Measurements from ENCODE around the gene EHF. TPM values are rescaled to one million over a fixed set of nuclear protein-coding genes. Genes with fewer than 3 reads are reported as not detected.
A peak's percentile ranks its signal among the peaks of the same experiment; 100 is the strongest.

The EHF gene
- total and polyA plus RNA-seq, 4 donors = 8.9 to 144 (median 62.9) TPM

- H3K4me3 ChIP-seq = no peak overlapping the region
- DNase-seq (no peak), ATAC-seq (ENCODE audit: insufficient read depth, low FRiP score) (no peak)
- no peaks in the 10 kb centered on the region for H3K36me3 ChIP-seq (ENCODE audit: control insufficient read depth in 4 of 4, insufficient read depth in 4 of 4, low read length in 4 of 4)
- no peaks in the 10 kb centered on the region for H3K27me3 ChIP-seq (ENCODE audit: control insufficient read depth in 3 of 3, insufficient read depth in 3 of 3, low read length in 2 of 3)
- no peak for TF ChIP-seq CTCF (IDR thresholded peaks at IDR 0.05; ENCODE audit: control extremely low read depth, extremely low read depth)
- WGBS, 2 donors = 61 to 71% methylated on average over 1 of the region's 1 CpG
- no peaks in the 10 kb centered on the region for H3K9me3 ChIP-seq (ENCODE audit: control insufficient read depth in 4 of 4, insufficient read depth in 3 of 4, low read length in 3 of 4)
- no peaks in the 10 kb centered on the region for H3K4me1 ChIP-seq (ENCODE audit: control insufficient read depth in 5 of 5, insufficient read depth in 5 of 5, low read length in 5 of 5)
- no peak overlapping the region for H3K9ac ChIP-seq (ENCODE audit: insufficient read depth in 1 of 2, low read length in 2 of 2)
- H3K27ac ChIP-seq (ENCODE audit: low read depth in 1 of 2, low read length in 1 of 2) = no peak overlapping the region
These were observed 50.2 kb downstream of the EHF start for GRCh38 chr11:34671117-34671516.

GRCh38 chr11:34671946-34672345 lies 51.1 kb downstream of the EHF start:
- 65 to 80% methylated on average over 1 of the region's 1 CpG for WGBS, 2 donors
- H3K9me3 ChIP-seq (ENCODE audit: control insufficient read depth in 4 of 4, insufficient read depth in 3 of 4, low read length in 3 of 4) = no peaks in the 10 kb centered on the region
- H3K4me3 ChIP-seq = no peak overlapping the region
- no peak for TF ChIP-seq CTCF (IDR thresholded peaks at IDR 0.05; ENCODE audit: control extremely low read depth, extremely low read depth)
- no peaks in the 10 kb centered on the region for H3K27me3 ChIP-seq (ENCODE audit: control insufficient read depth in 3 of 3, insufficient read depth in 3 of 3, low read length in 2 of 3)
- H3K27ac ChIP-seq (ENCODE audit: low read depth in 1 of 2, low read length in 1 of 2) = no peak overlapping the region
- H3K36me3 ChIP-seq (ENCODE audit: control insufficient read depth in 4 of 4, insufficient read depth in 4 of 4, low read length in 4 of 4) = no peaks in the 10 kb centered on the region
- H3K9ac ChIP-seq (ENCODE audit: insufficient read depth in 1 of 2, low read length in 2 of 2) = no peak overlapping the region
- no peak for ATAC-seq (ENCODE audit: insufficient read depth, low FRiP score)
- DNase-seq = peak in 2 of 3 donors; percentile 46 to 47
- no peaks in the 10 kb centered on the region for H3K4me1 ChIP-seq (ENCODE audit: control insufficient read depth in 5 of 5, insufficient read depth in 5 of 5, low read length in 5 of 5)

GRCh38 chr11:34674038-34674437 lies 53.1 kb downstream of the EHF start:
- Histone ChIP-seq H3K9ac (ENCODE audit: insufficient read depth in 1 of 2, low read length in 2 of 2) (no peak overlapping the region), H3K4me3 (no peak overlapping the region), H3K36me3 (ENCODE audit: control insufficient read depth in 4 of 4, insufficient read depth in 4 of 4, low read length in 4 of 4) (no peaks in the 10 kb centered on the region), H3K27me3 (ENCODE audit: control insufficient read depth in 3 of 3, insufficient read depth in 3 of 3, low read length in 2 of 3) (no peaks in the 10 kb centered on the region), H3K4me1 (ENCODE audit: control insufficient read depth in 5 of 5, insufficient read depth in 5 of 5, low read length in 5 of 5) (peaks cover 0 to 2% (median 0%) of the 10 kb centered on the region in 5 donors), H3K27ac (ENCODE audit: low read depth in 1 of 2, low read length in 1 of 2) (no peak overlapping the region), H3K9me3 (ENCODE audit: control insufficient read depth in 4 of 4, insufficient read depth in 3 of 4, low read length in 3 of 4) (no peaks in the 10 kb centered on the region)
- no peak for TF ChIP-seq CTCF (IDR thresholded peaks at IDR 0.05; ENCODE audit: control extremely low read depth, extremely low read depth)
- 43 to 94% methylated on average over 1 of the region's 1 CpG for WGBS, 2 donors
- DNase-seq (no peak), ATAC-seq (ENCODE audit: insufficient read depth, low FRiP score) (no peak)

GRCh38 chr11:34676227-34676626 lies 55.3 kb downstream of the EHF start:
- Histone ChIP-seq H3K27ac (ENCODE audit: low read depth in 1 of 2, low read length in 1 of 2) (no peak overlapping the region), H3K9me3 (ENCODE audit: control insufficient read depth in 4 of 4, insufficient read depth in 3 of 4, low read length in 3 of 4) (no peaks in the 10 kb centered on the region), H3K27me3 (ENCODE audit: control insufficient read depth in 3 of 3, insufficient read depth in 3 of 3, low read length in 2 of 3) (no peaks in the 10 kb centered on the region), H3K4me3 (no peak overlapping the region), H3K9ac (ENCODE audit: insufficient read depth in 1 of 2, low read length in 2 of 2) (no peak overlapping the region), H3K4me1 (ENCODE audit: control insufficient read depth in 5 of 5, insufficient read depth in 5 of 5, low read length in 5 of 5) (peaks cover 0 to 4% (median 0%) of the 10 kb centered on the region in 5 donors), H3K36me3 (ENCODE audit: control insufficient read depth in 4 of 4, insufficient read depth in 4 of 4, low read length in 4 of 4) (no peaks in the 10 kb centered on the region)
- 88 to 90% methylated on average over 1 of the region's 1 CpG for WGBS, 2 donors
- no peak for TF ChIP-seq CTCF (IDR thresholded peaks at IDR 0.05; ENCODE audit: control extremely low read depth, extremely low read depth)
- no peak for ATAC-seq (ENCODE audit: insufficient read depth, low FRiP score)
- no peak for DNase-seq
